Activated naive CD4-positive, alpha-beta T cell treated with anti-CD3 and anti-CD28 coated beads, Interleukin-2, amount 50 U/mL, for 24 hours (primary cell): Measurements from ENCODE around the gene C19orf81.
"Not testable (repeated sequence)": the region's sequence is repeated elsewhere in the genome, so short reads cannot be mapped to it uniquely, and the experiment has no call there.

ENCODE experiments used
- H3K27ac Mint-ChIP-seq: one replicate; pipeline ENCODE4 v1.8.0; 2021; ENCODE audit warnings: mild to moderate bottlenecking, mixed read lengths
- H3K27me3 Mint-ChIP-seq: one replicate; pipeline ENCODE4 v1.8.0; 2021; ENCODE audit warnings: mixed read lengths
- H3K36me3 Mint-ChIP-seq: one replicate; pipeline ENCODE4 v1.8.0; 2021; ENCODE audit warnings: mixed read lengths
- H3K4me1 Mint-ChIP-seq: one replicate; pipeline ENCODE4 v1.8.0; 2021; ENCODE audit warnings: mixed read lengths
- H3K4me3 Mint-ChIP-seq: one replicate; pipeline ENCODE4 v1.8.0; 2021; ENCODE audit warnings: mild to moderate bottlenecking, mixed read lengths
- H3K9me3 Mint-ChIP-seq: one replicate; pipeline ENCODE4 v1.8.0; 2021; ENCODE audit warnings: mixed read lengths

Gene C19orf81

DNA sequence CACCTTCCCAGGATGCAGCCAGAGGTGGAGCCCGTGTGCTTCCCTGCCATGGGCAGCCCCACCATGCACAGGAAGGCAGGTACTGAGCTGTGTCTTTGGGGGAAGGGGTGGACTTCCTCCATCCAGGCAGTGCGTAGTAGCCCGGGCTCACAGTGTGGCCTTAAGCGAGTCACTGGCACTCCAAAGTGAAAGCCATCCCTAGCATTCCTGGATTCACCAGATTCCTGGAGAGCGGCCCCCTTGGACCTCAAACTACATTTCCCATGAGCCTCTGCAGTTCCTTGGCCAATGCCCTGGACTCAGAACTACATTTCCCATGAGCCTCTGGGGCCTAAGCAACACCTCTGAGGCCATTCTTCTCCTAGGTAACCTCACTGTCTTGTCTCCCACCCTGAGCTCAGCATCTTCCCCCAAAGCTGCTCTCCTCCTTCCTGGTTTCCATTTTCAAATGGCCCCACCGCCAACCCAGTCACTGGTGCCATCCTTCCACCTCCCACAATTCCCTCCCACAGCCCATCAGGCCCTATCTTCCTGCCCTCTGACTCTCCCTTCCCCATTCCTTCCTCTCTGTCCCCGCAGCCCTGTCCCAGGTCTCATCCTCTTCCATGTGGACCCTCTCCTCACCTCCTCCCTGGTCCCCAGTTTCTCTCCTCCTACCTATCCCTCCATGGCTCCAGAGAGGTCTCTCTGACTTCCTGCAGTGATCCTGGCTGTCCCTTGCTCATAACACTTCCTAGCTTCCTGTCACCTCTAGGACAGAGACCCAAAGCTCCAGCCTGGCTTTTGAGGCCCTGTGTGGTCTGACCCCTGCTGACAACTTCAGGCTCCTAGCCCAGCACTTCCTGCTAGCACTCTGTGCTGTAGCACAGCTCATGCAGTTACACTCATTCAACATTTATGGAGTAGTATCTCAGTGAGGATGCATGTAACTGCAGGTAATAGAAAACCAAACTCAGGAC is at the start of gene C19orf81:
TSS of gene C19orf81 (plus strand) at position 13 of the 959 bp plus-strand sequence. CDS start at position 13, 0 bp downstream.
- no peaks in the 10 kb centered on the region for H3K9me3 Mint-ChIP-seq
- no peak within 1 kb of the TSS for H3K4me3 Mint-ChIP-seq
- H3K27ac Mint-ChIP-seq: no peak within 1 kb of the TSS
- no peaks in the 10 kb centered on the region for H3K4me1 Mint-ChIP-seq
- H3K36me3 Mint-ChIP-seq: no peaks in the 10 kb centered on the region
- peaks cover 29% of the 10 kb centered on the region for H3K27me3 Mint-ChIP-seq

DNA sequence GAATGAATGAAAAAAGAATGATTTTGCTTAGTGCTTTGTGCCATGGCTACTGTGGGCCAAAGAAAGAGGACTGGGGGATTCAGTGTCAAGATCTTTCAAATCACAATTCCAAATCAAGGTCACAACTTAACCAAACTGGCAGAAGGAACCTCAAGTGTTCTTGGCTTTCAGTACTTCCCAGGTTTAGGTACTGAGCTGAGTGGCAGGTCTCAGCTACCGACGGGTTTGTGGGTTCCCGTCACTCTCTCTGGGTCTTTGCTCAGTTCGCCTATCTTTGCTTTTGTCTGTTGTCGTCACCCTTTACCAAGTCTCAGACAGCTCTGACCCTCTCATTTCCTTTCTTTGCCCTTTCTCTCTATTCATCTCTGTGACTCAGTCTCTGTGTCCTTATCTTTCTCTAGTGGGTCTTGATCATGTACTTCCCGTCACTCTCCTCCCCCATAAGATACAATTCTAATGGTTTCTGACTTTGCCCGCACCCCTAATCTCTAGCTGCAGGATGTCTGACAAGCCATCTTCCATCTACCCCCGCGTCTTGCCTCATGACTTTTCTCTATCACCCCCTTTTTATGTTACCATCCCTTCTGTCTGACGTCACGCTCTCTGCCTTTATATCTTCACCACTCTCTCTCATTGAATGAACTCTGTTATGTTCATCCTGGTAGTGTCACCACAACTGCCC is 47.7 kb upstream of the C19orf81 start:
- Mint-ChIP-seq H3K4me3 (no peak overlapping the region), H3K4me1 (no peaks in the 10 kb centered on the region), H3K36me3 (no peaks in the 10 kb centered on the region), H3K27ac (no peak overlapping the region), H3K27me3 (peaks cover 20% of the 10 kb centered on the region), H3K9me3 (no peaks in the 10 kb centered on the region)

DNA sequence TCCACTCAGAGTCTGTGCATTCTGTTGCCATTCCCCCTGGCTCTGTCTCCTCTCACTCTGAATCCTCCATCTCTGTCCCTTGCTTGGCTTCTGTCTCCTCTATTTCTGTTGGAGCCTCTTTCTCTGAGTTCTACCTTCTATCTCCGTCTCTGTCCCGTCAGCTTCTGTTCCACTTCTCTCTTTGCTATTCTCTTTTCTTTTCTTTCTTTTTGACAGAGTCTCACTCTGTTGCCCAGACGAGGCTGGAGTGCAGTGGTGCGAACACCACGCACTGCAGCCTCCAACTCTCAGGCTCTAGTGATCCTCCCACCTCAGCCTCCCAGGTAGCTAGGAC is 47.2 kb upstream of the C19orf81 start:
- Mint-ChIP-seq H3K27ac (no peak overlapping the region), H3K27me3 (peaks cover 21% of the 10 kb centered on the region), H3K9me3 (peaks cover under 1% of the 10 kb centered on the region), H3K36me3 (no peaks in the 10 kb centered on the region), H3K4me3 (no peak overlapping the region), H3K4me1 (peaks cover under 1% of the 10 kb centered on the region)

DNA sequence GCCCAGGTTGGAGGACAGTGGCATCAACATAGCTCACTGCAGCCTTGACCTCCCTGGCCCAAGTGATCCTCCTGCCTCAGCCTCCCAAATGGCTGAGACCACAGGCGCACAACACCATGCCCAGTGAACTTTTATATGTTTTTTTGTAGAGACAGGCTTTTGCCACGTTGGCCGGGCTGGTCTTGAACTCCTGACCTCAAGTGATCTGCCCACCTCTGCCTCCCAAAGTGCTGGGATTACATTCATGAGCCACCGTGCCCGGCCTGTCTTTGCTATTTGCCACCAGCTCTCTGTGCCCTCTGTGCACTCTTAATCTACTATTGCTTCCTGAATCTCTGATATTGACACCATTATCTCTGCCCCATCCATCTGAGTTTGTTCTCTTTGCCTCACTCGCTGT is 46.7 kb upstream of the C19orf81 start:
- no peak overlapping the region for H3K4me3 Mint-ChIP-seq
- no peak overlapping the region for H3K27ac Mint-ChIP-seq

DNA sequence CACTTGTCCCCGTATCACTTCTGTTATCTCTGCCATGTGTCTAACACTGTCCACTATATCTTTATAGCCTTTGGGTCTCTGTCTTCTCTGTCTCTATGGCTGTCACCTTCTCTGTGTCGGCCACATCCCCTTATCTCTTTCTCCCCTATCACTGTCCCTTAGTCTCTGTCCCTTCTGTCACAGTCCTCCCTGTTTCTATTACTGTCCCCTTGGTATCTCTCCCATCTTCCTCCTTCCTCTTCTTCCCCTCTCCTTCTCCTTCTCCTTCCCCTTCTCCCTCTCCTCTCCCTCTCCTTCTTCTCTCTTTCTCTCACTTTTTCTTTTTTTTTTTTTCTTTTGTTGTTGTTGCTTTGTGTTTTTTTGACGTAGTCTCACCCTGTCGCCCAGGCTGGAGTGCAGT is 46.3 kb upstream of the C19orf81 start:
- peaks cover 28% of the 10 kb centered on the region for H3K27me3 Mint-ChIP-seq
- H3K36me3 Mint-ChIP-seq: peaks cover 2% of the 10 kb centered on the region
- peaks cover 7% of the 10 kb centered on the region for H3K9me3 Mint-ChIP-seq

More for the DNA sequence above, 46.7 kb upstream of the C19orf81 start:
- H3K4me1 Mint-ChIP-seq: peaks cover 4% of the 10 kb centered on the region
- peaks cover under 1% of the 10 kb centered on the region for H3K36me3 Mint-ChIP-seq
- H3K9me3 Mint-ChIP-seq: peaks cover 5% of the 10 kb centered on the region
- peaks cover 25% of the 10 kb centered on the region for H3K27me3 Mint-ChIP-seq

DNA sequence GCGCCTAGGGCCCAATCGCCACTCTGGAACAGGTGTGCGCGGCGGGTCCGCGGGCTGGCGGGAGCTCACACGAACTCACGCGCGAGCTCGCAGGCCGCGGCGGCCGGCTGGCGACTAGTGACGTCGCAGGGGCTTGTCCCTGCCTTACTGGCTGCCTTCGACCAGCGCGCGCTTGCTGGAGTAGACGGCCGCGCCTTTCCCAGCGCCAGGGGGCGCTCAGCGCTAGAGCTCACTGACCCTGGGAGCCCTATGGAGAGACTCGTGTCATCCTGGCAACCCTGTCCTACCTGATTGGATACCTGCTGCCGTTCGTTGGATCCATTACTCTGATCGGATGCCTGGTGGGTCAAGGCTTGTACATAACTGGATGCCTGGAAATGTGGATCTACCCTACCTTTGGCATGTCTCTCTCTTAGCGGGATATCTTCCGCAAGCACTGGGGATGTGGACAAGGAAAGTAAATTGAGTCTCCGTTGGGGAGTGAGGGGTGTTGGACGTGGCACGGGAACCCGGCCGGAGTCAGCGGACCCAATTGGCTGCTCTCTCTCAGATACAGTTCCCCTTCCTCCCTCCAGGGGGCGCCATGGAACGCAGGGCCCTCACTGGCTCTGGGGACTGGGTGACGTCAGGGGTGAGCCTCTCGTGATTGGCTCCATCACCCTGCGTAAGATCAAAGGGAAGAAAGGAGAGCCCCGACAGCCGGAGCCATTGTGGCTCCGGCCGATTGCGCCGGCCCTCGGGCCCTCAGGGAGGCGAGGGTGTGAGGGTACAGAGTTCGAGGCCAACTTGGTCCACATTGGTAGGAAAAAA is 44.8 kb upstream of the C19orf81 start:
- peaks cover 34% of the 10 kb centered on the region for H3K27me3 Mint-ChIP-seq
- H3K27ac Mint-ChIP-seq, H3K9me3 Mint-ChIP-seq, H3K36me3 Mint-ChIP-seq, H3K4me3 Mint-ChIP-seq: not testable (repeated sequence)
- peaks cover 12% of the 10 kb centered on the region for H3K4me1 Mint-ChIP-seq

More for the DNA sequence above, 46.3 kb upstream of the C19orf81 start:
- H3K4me3 Mint-ChIP-seq: no peak overlapping the region
- peaks cover 7% of the 10 kb centered on the region for H3K4me1 Mint-ChIP-seq
- H3K27ac Mint-ChIP-seq: no peak overlapping the region

DNA sequence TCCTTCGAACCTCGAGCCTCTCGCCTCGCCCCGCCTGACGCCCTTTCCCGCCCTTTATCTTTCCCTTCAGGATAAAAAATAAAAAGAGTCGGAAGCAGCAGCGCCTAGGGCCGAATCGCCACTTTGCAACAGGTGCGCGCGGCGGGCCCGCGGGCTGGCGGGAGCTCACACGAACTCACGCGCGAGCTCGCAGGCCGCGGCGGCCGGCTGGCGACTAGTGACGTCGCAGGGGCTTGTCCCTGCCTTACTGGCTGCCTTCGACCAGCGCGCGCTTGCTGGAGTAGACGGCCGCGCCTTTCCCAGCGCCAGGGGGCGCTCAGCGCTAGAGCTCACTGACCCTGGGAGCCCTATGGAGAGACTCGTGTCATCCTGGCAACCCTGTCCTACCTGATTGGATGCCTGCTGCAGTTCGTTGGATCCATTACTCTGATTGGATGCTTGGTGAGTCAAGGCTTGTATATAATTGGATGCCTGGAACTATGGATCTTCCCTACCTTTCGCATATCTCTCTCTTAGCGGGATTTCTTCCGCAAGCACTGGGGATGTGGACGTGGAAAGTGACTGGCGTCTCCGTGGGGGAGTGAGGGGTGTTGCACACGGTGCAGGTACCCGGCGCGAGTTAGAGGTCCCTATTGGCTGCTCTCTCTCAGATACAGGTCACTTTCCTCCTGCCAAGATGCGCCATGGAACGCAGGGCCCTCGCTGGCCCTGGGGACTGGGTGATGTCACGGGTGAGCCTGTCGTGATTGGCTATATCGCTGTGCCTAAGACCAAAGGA is 43.0 kb upstream of the C19orf81 start:
- H3K36me3 Mint-ChIP-seq, H3K4me3 Mint-ChIP-seq, H3K27ac Mint-ChIP-seq, H3K9me3 Mint-ChIP-seq: not testable (repeated sequence)
- Mint-ChIP-seq H3K27me3 (peaks cover 34% of the 10 kb centered on the region), H3K4me1 (peaks cover 12% of the 10 kb centered on the region)

DNA sequence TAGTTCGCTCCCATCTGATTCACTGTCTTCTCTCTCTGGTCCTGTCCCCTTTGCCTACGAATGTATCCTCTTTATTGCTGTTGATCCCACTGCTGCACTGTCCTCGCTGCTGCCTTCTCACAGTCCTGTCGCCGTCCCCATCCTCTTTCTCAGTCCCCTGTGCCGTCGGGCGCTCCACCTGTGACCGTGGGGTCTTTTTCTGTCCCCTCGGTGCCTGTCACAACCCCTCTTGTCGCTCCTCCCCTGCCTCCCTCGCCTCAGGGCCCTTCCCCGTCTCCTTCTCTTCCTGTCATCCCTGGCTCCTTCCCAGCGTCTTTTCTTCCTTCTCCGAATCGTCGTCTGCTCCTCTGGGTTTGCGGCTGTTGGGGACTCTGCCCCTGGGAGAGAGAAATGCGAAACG is 41.9 kb upstream of the C19orf81 start:
- H3K27ac Mint-ChIP-seq: no peak overlapping the region
- peaks cover 25% of the 10 kb centered on the region for H3K27me3 Mint-ChIP-seq
- H3K4me3 Mint-ChIP-seq: peak overlapping the region; percentile 39
- H3K4me1 Mint-ChIP-seq: peaks cover 12% of the 10 kb centered on the region
- peaks cover 7% of the 10 kb centered on the region for H3K9me3 Mint-ChIP-seq
- peaks cover 2% of the 10 kb centered on the region for H3K36me3 Mint-ChIP-seq

DNA sequence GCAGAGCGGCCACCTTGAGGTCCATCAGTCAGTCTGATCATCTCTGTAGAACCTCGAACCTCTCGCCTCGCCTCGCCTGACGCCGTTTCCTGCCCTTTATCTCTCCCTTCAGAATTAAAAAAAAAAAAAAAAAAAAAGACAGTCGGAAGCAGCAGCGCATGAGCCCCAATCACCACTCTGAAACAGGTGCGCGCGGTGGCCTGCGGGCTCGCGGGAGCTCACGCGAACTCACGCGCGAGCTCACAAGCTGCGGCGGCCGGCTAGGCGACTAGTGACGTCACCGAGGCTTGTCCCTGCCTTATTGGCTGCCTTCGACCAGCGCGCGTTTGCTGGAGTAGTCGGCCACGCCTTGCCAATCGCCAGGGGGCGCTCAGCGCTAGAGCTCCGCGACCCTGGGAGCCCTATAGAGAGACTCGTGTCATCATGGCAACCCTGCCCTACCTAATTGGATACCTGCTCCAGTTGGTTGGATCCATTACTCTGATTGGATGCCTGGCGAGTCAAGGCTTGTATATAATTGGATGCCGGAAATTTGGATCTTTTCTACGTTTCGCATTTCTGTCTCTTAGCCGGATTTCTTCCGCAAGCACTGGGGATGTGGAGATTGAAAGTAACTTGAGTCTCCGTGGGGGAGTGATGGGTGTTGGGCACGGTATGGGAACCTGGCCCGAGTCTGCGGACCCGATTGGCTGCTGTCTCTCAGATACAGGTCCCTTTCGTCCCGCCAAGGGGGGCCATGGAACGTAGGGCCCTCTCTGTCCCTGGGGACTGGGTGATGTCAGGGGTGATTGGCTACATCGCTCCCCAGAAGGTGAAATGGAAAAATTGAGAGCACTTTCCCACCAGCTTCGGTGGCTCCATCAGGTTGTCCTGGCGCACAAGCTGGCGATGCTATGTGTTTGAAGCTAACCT is 41.1 kb upstream of the C19orf81 start:
- Mint-ChIP-seq H3K9me3 (peaks cover 7% of the 10 kb centered on the region), H3K4me1 (peaks cover 12% of the 10 kb centered on the region), H3K27ac (peak overlapping the region; percentile 41), H3K4me3 (peak overlapping the region; percentile 11), H3K27me3 (peaks cover 20% of the 10 kb centered on the region), H3K36me3 (peaks cover 2% of the 10 kb centered on the region)

DNA sequence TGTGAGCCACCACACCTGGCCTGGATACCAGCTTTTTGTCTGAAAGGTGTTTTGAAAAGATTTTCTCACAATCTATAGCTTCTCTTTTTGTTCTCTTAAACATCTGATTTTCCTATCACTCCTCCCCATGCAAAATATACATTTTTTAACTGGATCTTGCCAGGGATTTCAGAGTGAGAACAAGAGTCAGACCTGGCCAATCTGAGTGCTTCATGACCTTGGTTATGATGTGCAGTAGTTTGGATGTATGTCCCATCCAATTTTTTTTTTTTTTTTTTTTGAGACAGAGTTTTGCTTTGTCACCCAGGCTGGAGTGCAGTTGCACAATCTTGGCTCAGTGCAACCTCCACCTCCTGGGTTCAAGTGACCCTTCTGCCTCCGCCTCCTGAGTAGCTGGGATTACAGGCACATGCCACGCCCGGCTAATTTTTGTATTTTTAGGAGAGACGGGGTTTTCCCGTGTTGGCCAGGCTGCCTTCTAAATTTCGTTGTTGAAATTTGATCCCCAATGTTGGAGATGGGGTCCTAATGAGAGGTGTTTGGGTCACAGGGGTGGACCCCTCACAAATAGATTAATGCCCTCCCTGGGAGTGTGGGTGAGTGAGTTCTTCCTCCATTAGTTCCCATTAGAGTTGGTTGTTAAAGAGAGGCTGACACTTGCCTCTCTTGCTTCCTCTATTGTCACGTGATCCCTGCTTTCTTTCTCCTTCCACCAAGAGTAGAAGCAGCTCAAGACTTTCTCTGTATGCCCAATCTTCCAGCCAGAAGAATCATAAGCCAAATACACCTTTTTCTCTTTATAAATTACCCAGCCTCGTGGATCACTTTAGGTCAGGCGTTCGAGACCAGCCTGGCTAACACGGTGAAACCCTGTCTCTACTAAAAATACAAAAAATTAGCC is 36.5 kb upstream of the C19orf81 start:
- not testable (repeated sequence) for H3K9me3 Mint-ChIP-seq, H3K4me3 Mint-ChIP-seq, H3K36me3 Mint-ChIP-seq, H3K4me1 Mint-ChIP-seq, H3K27ac Mint-ChIP-seq
- H3K27me3 Mint-ChIP-seq: peaks cover 15% of the 10 kb centered on the region

DNA sequence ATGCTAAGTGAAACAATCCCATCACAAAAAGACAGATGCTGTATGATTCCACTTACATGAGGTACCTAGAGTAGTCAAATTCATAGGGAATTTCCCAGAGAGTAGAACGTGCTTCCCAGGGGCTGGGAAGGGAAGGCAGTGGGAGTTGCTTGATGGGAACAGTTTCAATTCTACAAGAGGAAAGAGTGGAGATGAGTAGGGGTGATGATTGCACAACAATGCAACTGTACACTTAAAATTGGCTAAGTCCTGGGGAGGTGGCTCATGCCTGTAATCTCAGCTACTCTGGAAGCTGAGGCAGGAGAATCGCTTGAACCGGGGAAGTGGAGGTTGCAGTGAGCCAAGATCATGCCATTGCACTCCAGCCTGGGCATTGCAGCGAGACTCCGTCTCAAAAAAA is 30.9 kb upstream of the C19orf81 start:
- H3K9me3 Mint-ChIP-seq, H3K36me3 Mint-ChIP-seq, H3K27me3 Mint-ChIP-seq, H3K4me3 Mint-ChIP-seq, H3K4me1 Mint-ChIP-seq, H3K27ac Mint-ChIP-seq: not testable (repeated sequence)

DNA sequence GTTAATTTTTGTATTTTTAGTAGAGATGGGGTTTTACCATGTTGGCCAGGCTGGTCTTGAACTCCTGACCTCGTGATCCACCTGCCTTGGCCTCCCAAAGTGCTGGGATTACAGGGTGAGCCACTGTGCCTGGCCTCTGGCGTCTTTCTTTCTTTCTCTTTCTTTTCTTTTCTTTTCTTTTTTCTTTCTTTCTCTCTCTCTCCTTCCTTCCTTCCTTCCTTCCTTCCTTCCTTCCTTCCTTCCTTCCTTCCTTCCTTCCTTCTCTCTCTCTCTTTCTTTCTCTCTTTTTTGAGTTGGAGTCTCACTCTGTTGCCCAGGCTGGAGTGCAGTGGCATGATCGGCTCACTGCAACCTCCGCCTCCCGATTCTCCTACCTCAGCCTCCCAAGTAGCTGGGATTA is 30.1 kb upstream of the C19orf81 start:
- H3K27me3 Mint-ChIP-seq, H3K9me3 Mint-ChIP-seq, H3K27ac Mint-ChIP-seq, H3K36me3 Mint-ChIP-seq, H3K4me1 Mint-ChIP-seq, H3K4me3 Mint-ChIP-seq: not testable (repeated sequence)

DNA sequence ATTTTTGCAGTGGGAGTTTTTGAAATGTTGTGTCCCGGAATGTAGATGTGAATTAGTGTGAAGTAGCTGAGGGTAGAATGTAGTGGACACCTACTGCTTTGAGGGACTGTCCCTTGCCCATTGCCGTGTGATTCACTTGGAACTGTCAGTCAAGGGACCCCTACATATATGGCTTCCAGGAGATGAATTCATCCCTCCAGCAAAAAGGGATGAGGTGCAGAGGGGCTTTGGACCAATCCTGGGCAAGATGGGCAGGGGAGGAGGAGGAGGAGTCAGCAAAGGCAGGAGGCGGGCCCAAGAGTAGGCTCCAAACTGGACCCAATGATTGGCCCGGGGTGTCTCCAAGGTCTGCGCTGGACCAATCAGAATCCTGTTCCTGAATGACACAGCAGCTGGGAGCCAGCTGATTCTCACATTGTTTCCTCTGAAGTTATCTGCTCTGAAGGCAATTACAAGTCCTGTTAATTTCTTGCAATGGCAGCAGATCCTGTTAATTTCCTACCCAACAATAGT is 28.8 kb upstream of the C19orf81 start:
- H3K4me1 Mint-ChIP-seq, H3K36me3 Mint-ChIP-seq, H3K27me3 Mint-ChIP-seq, H3K4me3 Mint-ChIP-seq, H3K27ac Mint-ChIP-seq, H3K9me3 Mint-ChIP-seq: not testable (repeated sequence)
